NT2/D1 (cell line): ENCODE results near the gene LRBA.

Experiments used
- YY1 ChIP-seq: IDR thresholded peaks from 2 replicates; pipeline ENCODE4 v1.6.1; 2011; ENCODE audit not compliant: insufficient read length, insufficient read depth
- ZNF274 ChIP-seq: IDR thresholded peaks from 2 replicates; pipeline ENCODE4 v1.6.1; 2011; ENCODE audit warnings: mild to moderate bottlenecking, low read depth, low read length

- TF ChIP-seq YY1 = no peak
- no peak for TF ChIP-seq ZNF274
Measured at GRCh38 chr4:150720973-150721518, 294.0 kb downstream of the LRBA start.
